HG02759 (cell line): ENCODE measurements around the gene HOXA9.

Experiments
- ATAC-seq: cut with Tn5 transposase; IDR thresholded peaks from one replicate; pipeline ENCODE4 v1.9.1; 2021; ENCODE audit warnings: mild to moderate bottlenecking, moderate library complexity; ENCODE audit not compliant: unreplicated experiment

Gene HOXA9

DNA sequence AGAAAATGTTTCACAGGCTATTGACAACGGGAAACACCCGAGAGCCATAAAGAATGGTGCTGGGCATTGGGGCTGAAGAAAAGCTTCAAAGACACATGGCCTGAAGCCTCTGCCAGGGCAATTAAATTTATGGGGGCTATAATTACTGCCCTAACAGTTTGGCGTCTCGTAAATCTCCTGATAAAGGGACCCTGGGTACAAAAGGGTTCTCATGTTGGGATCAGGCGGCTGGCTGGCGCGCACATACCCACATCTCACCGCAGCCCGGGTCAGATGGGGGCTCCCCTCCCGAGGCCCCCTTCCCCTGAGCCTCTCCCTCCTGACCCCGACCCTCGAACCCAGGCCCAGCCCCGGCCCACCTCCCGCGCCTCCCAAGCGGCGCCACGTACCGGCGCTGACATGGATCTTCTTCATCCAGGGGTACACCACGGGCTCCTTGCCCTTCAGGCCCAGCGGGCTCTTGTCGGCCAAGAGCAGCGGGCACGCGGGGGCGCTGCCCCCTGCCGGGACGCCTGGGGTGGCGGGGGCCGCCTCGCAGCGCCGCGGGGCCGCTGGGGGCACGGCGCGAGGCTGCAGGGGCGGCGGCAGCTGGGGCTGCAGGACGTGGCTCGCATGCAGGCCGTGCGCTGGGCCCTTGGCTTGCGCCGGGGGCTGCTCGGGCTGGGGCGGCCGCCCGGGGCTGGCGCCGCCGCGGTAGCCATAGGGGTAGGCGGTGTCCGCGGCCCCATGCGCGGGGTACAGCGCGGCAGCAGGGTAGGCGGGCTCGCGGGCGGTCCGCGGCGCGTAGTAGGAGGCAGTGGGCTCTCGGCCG, 35.4 kb downstream of the HOXA9 start:
- no peak for ATAC-seq

- no peak for ATAC-seq
Observed at GRCh38 chr7:27128776-27129728, 36.3 kb downstream of the HOXA9 start.

DNA sequence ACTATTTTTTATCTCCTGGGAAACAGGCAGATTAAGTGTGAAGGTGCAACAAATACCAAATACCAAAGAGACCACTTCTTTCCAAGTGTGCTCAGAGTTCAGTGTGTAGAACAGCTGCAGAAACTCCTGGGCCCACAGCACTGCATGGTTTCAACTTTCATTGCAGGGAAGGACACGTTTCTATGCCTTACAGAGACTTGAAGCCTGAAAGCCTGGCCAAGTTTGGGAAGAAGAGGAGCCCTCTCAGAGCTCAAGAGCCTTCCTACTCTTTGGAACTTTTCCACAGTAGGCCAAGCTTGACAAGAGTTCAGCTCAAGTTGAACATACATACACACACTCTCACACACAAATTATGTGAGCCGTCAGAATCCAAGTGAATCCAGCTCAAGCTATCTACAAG, 37.3 kb downstream of the HOXA9 start:
- no peak for ATAC-seq

DNA sequence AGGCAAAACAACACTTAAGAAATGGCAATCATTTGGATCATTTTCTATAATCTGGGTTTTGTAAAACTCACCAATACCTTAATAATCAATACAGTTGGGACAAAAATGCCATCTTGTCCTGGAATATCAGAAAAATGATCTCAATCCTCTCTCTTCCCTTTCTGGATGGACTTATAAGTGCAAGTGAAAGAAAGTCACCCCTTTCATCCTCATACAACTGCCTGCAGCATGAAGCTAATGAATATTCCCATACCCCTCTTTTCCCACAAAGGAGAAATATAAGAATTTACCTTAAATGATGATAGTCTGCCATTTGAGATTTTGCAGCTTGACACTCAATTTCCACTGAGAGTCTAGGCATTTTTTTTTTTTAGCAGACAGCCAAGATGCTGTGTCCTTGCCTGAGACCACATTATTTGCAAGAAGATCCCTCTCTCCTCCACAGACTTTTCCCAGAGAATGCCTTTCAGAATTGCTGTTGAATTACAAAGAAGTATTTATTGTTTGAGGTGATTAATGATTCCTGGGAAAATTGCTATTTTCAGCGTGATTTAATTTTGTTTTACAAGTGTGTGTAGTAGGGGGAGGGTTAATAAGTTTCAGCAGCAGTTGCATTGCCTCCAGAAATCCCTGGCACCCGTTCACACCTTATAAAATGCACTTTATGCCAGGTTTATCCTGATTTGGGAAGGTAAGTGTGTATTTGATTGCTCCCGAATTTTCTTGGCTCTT, 38.6 kb downstream of the HOXA9 start:
- no peak for ATAC-seq

- ATAC-seq, result no peak
Observed at GRCh38 chr7:27125986-27126394, 39.3 kb downstream of the HOXA9 start.

GRCh38 chr7:27124902-27125689, 40.2 kb downstream of the HOXA9 start:
- ATAC-seq, result no peak

DNA sequence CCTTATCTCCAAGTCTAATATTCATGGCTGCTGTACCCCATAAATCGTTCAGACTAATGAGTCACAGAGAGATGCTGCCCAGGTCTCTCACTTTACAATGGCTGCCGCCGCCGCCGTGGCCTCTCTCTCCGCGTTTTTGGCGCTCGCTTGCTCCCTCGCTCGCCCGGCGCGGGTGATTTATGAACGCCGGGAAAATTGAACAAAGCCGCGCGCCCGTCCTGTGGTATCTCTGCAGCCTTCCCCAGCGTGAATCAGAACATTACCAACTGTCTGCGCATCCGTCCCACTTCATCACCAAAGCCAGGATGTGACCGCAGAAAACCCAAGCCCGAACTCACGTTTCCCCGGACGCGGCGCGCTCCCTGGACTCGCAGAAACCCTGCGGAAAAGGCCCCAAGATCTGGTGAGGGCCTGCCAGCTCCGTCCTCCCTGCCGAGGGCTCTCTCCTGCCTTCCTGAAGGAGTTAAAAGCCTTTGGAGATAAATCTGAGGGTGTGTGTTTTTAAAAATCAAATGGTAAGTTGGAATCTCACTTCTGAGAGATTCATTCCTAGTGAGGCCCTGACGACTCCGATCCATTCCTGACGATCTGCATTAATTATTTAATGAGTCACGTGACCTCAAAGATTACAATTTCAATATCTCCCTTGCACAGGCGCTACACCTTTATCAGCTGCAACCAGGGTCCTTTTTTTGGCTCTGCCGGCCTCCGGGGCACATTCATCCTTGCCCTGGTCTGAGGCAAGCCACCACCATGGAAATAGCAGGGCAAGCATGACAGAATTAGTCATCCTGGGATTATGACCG, 41.0 kb downstream of the HOXA9 start:
- no peak for ATAC-seq

DNA sequence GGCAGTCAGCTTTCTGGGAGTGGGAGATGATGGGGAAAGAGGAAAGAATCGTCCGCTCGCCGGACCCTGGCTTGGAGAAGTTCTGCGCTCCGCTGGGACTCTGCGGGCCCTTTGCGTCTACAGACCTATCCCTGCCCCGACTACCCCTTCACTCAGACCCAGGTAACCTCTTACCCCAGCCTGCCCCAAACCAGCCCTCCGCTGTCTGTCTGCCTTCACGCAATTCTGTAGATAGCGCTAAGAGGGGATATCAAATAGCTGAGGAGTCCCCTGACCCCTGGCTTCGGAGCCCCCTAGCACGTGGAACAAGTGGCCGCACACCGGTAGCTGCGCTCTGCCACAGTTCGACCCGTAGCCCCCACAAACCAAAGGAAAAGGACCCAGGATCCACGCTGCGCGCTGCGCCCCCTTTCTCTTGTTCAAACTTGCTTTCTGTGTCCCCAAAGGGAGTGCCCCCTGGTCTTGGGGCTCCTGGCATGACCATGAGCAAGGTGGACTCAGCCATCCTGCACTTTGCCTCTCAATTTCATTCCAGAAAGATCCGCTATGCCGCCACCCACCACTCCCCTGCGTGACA, 41.8 kb downstream of the HOXA9 start:
- no peak for ATAC-seq

GRCh38 chr7:27123007-27123476, 42.3 kb downstream of the HOXA9 start:
- ATAC-seq, result no peak

GRCh38 chr7:27122077-27122910, 43.0 kb downstream of the HOXA9 start:
- no peak for ATAC-seq

DNA sequence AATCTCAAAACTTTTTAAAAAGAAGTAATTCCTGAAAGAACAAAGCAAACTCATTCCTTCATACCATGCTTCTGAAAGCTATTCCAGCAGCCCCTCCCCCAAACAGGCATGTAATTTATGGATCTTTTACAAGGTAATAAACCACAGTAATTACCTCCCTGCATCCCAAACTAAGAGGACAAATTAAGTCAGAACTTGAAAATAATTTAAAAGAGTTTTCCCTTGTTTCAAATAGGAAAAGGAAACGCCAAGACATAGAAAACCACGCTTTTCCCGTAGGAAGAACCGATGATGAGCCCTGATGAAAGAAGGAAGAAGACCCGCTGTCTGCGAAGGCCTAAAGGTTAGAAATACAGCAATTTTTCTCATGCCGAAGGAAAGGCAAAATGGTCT, 43.7 kb downstream of the HOXA9 start:
- no peak for ATAC-seq

DNA sequence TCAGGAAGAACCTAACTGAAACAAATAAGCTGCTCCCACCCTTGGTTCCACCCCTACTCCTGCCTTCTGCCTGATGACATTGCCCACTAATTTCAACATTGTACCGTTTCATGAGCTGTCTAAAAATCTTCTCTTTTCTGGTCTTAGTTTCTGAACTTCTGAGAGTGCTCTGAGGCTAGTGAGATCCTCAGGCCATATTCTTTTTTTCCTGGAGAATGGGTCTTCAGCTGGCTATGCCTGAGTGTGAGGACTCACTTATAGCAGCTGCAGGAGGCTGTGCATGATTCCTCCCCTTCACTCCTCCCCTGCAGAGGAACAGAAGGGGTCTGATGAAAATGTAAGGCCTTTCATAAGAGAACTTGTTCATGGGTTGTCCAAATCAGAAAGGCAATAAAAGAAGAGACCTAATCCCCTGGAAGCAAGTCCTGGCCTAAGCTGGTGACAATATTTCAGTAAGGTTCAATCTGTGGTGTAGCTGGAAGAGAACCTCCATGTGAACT, 45.9 kb downstream of the HOXA9 start:
- ATAC-seq, result no peak

DNA sequence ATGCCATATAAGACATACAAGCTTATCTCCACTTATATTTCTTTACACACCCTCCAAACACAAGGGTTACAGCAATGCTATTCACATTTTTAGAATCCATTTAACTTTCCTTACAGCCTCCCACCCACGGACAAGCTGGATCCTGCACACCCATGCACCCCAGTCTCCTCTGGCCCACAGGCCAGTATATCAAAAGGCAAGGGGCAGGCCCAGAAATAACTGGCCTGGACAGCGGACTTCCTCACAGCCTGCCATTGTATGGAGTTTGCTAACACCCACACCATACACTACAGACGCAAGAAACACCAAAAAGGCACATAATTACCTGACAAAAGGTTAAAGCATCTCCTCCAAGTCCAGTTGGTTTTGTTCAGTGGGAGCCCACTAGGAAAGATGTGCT, 46.8 kb downstream of the HOXA9 start:
- no peak for ATAC-seq

DNA sequence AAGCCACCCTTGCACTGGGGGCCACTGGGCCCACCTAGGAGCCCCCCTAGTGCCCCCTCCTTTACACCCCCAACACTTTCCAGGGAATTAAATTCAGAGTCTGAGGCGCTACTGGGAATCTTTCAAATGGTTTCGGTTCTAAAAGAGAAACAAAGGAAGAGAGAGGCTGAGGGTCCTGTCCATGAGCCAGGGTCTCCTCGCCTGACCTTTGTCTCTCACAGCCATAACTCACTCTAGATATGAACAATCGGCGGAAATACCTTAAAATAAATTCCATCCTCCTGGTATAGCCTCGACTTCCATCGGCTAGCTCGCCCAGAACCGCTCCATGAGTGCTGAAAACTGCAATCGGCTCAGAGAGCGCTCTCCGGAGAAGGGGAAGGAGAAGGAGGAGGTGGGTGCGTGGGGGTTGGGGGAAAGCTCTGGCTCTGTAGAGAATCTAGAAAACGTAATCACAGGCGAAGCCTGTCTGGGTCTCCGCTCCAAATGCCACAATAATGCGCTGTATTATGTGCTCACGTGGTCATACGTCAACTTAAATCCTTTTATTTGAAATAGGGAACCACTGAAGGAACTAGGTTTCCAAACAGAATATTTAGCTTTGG, 47.3 kb downstream of the HOXA9 start:
- ATAC-seq, result no peak

- no peak for ATAC-seq
Observed at GRCh38 chr7:27116962-27117886, 48.1 kb downstream of the HOXA9 start.
